GM18508 (cell line): ENCODE results near the gene PSAPL1.

Experiments used
- ATAC-seq: cut with Tn5 transposase; IDR thresholded peaks from one replicate; pipeline ENCODE4 v1.9.1; 2021; ENCODE audit warnings: moderate number of reproducible peaks; ENCODE audit not compliant: insufficient read depth, unreplicated experiment

The PSAPL1 gene

GRCh38 chr4:7434766-7435150 lies at the start of gene PSAPL1:
TSS of gene PSAPL1 (minus strand) at chr4:7434930. CDS start at chr4:7434879, 51 bp downstream.
- ATAC-seq: no peak

GRCh38 chr4:7481227-7481626 lies 46.5 kb upstream of the PSAPL1 start:
- no peak for ATAC-seq

GRCh38 chr4:7480423-7480822 lies 45.7 kb upstream of the PSAPL1 start:
- ATAC-seq: no peak

- no peak for ATAC-seq
Observed at GRCh38 chr4:7478665-7479064, 43.9 kb upstream of the PSAPL1 start.

GRCh38 chr4:7477695-7478094 lies 43.0 kb upstream of the PSAPL1 start:
- ATAC-seq: no peak

GRCh38 chr4:7476820-7477219 lies 42.1 kb upstream of the PSAPL1 start:
- ATAC-seq: no peak

GRCh38 chr4:7475207-7475606 lies 40.5 kb upstream of the PSAPL1 start:
- ATAC-seq: no peak

GRCh38 chr4:7474320-7474719 lies 39.6 kb upstream of the PSAPL1 start:
- ATAC-seq: no peak

GRCh38 chr4:7473081-7473480 lies 38.4 kb upstream of the PSAPL1 start:
- no peak for ATAC-seq

GRCh38 chr4:7472442-7473013 lies 37.8 kb upstream of the PSAPL1 start:
- no peak for ATAC-seq

- ATAC-seq: no peak
Observed at GRCh38 chr4:7470522-7471128, 35.9 kb upstream of the PSAPL1 start.

GRCh38 chr4:7470111-7470510 lies 35.4 kb upstream of the PSAPL1 start:
- no peak for ATAC-seq

GRCh38 chr4:7469023-7469422 lies 34.3 kb upstream of the PSAPL1 start:
- ATAC-seq: no peak

- no peak for ATAC-seq
Observed at GRCh38 chr4:7467471-7467870, 32.7 kb upstream of the PSAPL1 start.

GRCh38 chr4:7466904-7467303 lies 32.2 kb upstream of the PSAPL1 start:
- no peak for ATAC-seq

GRCh38 chr4:7466215-7466614 lies 31.5 kb upstream of the PSAPL1 start:
- ATAC-seq: no peak

GRCh38 chr4:7465017-7465416 lies 30.3 kb upstream of the PSAPL1 start:
- ATAC-seq: no peak

GRCh38 chr4:7464259-7464655 lies 29.5 kb upstream of the PSAPL1 start:
- ATAC-seq: no peak

- ATAC-seq: no peak
Observed at GRCh38 chr4:7463566-7464258, 29.0 kb upstream of the PSAPL1 start.

GRCh38 chr4:7462509-7462971 lies 27.8 kb upstream of the PSAPL1 start:
- ATAC-seq: no peak

- no peak for ATAC-seq
Observed at GRCh38 chr4:7461230-7461629, 26.5 kb upstream of the PSAPL1 start.

- no peak for ATAC-seq
Observed at GRCh38 chr4:7460566-7460965, 25.8 kb upstream of the PSAPL1 start.
